Measurements from ENCODE around the gene TMEM63C.

Gene TMEM63C

GRCh38 chr14:77256694-77257093, 75.1 kb downstream of the TMEM63C start:
- DNase-seq (ENCODE audit: low read depth in 2 of 2), result no peak

GRCh38 chr14:77257700-77258099, 76.1 kb downstream of the TMEM63C start:
- no peak for DNase-seq (ENCODE audit: low read depth in 2 of 2)

- DNase-seq (ENCODE audit: low read depth in 2 of 2), result no peak
Measured at GRCh38 chr14:77258566-77258965, 77.0 kb downstream of the TMEM63C start.

- DNase-seq (ENCODE audit: low read depth in 2 of 2), result no peak
Measured at GRCh38 chr14:77259025-77259715, 77.6 kb downstream of the TMEM63C start.

GRCh38 chr14:77260199-77260598, 78.6 kb downstream of the TMEM63C start:
- no peak for DNase-seq (ENCODE audit: low read depth in 2 of 2)

- no peak for DNase-seq (ENCODE audit: low read depth in 2 of 2)
Measured at GRCh38 chr14:77260631-77261030, 79.0 kb downstream of the TMEM63C start.

- DNase-seq (ENCODE audit: low read depth in 2 of 2), result no peak
Measured at GRCh38 chr14:77264466-77265186, 83.0 kb downstream of the TMEM63C start.

GRCh38 chr14:77265187-77265515, 83.6 kb downstream of the TMEM63C start:
- DNase-seq (ENCODE audit: low read depth in 2 of 2), result no peak

- no peak for DNase-seq (ENCODE audit: low read depth in 2 of 2)
Measured at GRCh38 chr14:77265561-77266335, 84.2 kb downstream of the TMEM63C start.

GRCh38 chr14:77266336-77266735, 84.7 kb downstream of the TMEM63C start:
- DNase-seq (ENCODE audit: low read depth in 2 of 2), result no peak

- DNase-seq (ENCODE audit: low read depth in 2 of 2), result no peak
Measured at GRCh38 chr14:77267937-77268699, 86.5 kb downstream of the TMEM63C start.

- DNase-seq (ENCODE audit: low read depth in 2 of 2), result no peak
Measured at GRCh38 chr14:77268989-77269600, 87.5 kb downstream of the TMEM63C start.

GRCh38 chr14:77270361-77271112, 88.9 kb downstream of the TMEM63C start:
- DNase-seq (ENCODE audit: low read depth in 2 of 2), result no peak

- no peak for DNase-seq (ENCODE audit: low read depth in 2 of 2)
Measured at GRCh38 chr14:77271113-77271710, 89.6 kb downstream of the TMEM63C start, which contains the start of gene NGB. Gene NGB (minus strand): TSS chr14:77271206. CDS start chr14:77270937, 269 bp downstream.

- DNase-seq (ENCODE audit: low read depth in 2 of 2), result no peak
Measured at GRCh38 chr14:77272261-77272660, 90.7 kb downstream of the TMEM63C start.

- no peak for DNase-seq (ENCODE audit: low read depth in 2 of 2)
Measured at GRCh38 chr14:77273796-77274195, 92.2 kb downstream of the TMEM63C start.

- DNase-seq (ENCODE audit: low read depth in 2 of 2), result no peak
Measured at GRCh38 chr14:77275041-77275580, 93.5 kb downstream of the TMEM63C start.

GRCh38 chr14:77275601-77276017, 94.0 kb downstream of the TMEM63C start:
- no peak for DNase-seq (ENCODE audit: low read depth in 2 of 2)

- no peak for DNase-seq (ENCODE audit: low read depth in 2 of 2)
Measured at GRCh38 chr14:77276295-77276935, 94.8 kb downstream of the TMEM63C start.

All from stimulated activated CD8-positive, alpha-beta memory T cell treated with anti-CD3 and anti-CD28 coated beads, Interleukin-7, amount 100 ng/mL, for 4 hours (primary cell).